K562 (cell line): Measurements from ENCODE around the gene ISG20L2. TPM values are rescaled to one million over a fixed set of nuclear protein-coding genes. Genes with fewer than 3 reads are reported as not detected.
A peak's percentile ranks its signal among the peaks of the same experiment; 100 is the strongest.

Experiments
- ATAC-seq: fragments of 200-7000 bp; cut with Tn5 transposase; 3 replicates; pipeline ENCODE4 v1.9.1; 2020; ENCODE audit warnings: moderate library complexity
- BruUV-seq: library from RNA; stranded (reverse); fragments of 400-500 nt; replicated peaks from 2 replicates; lab custom pipeline; 2021; lab: Mats Ljungman, UMichigan
- CTCF ChIA-PET: fragments of 300-600 bp; formaldehyde crosslinking; extraction: SDS; loops from one replicate; lab custom pipeline; 2021; ENCODE audit warnings: low intra/inter-chr PET ratio; lab: Yijun Ruan, JAX
- POLR2A ChIA-PET: fragments of 300-600, 350-650 bp; sonication (Branson Sonifier 250); formaldehyde crosslinking; extraction: SDS; loops from one replicate; lab custom pipeline; 2021; ENCODE audit warnings: antibody characterized with exemption, inconsistent platforms; lab: Yijun Ruan, JAX
- DNase-seq, 4 experiments: peaks; one replicate each; pipeline versions ENCODE4 v3.0.0 to v3.0.0-alpha.2; 2011 to 2018; ENCODE audit warnings: low spot score in 3 of 4, mixed read lengths in 3 of 4; ENCODE audit errors: extremely low read depth in 1 of 4
- FAIRE-seq: peaks from 2 replicates; lab custom pipeline; 2011; peaks lifted over from hg19 to GRCh38; lab: Jason Lieb, UNC
- H2AFZ ChIP-seq: 2 replicates; pipeline ENCODE4 v1.6.0; 2011; ENCODE audit warnings: low read depth, low read length, control low read depth, inconsistent platforms
- H3K27ac ChIP-seq: fragments of 200-600 bp; 3 replicates; pipeline ENCODE4 v1.8.0; 2011; ENCODE audit warnings: low read depth, mild to moderate bottlenecking, control low read depth, inconsistent platforms, low read length, moderate library complexity, mixed read lengths; ENCODE audit errors: extremely low read depth
- H3K27me3 ChIP-seq, 2 experiments: fragments of 300-600 bp in 1 of 2; 2 replicates in 1 of 2; 3 replicates in 1 of 2; pipeline versions ENCODE4 v1.6.0 to v1.8.0; 2011; ENCODE audit warnings: inconsistent platforms in 2 of 2, low read length in 2 of 2, mild to moderate bottlenecking in 1 of 2, mixed read lengths in 1 of 2, moderate library complexity in 1 of 2; ENCODE audit not compliant: control insufficient read depth in 2 of 2, insufficient read depth in 2 of 2
- H3K36me3 ChIP-seq: fragments of 300-600 bp; 3 replicates; pipeline ENCODE4 v1.8.0; 2011; ENCODE audit warnings: mild to moderate bottlenecking, low read length, inconsistent platforms; ENCODE audit not compliant: control insufficient read depth, insufficient read depth
- H3K4me1 ChIP-seq, 2 experiments: fragments of 200-600 bp in 1 of 2; replicated peaks in 1 of 2; 2 replicates in 1 of 2; 3 replicates in 1 of 2; pipeline versions ENCODE4 v1.5.1 to v1.8.0; 2011; ENCODE audit warnings: inconsistent platforms in 2 of 2, low read length in 2 of 2, mild to moderate bottlenecking in 1 of 2, mixed read lengths in 1 of 2, moderate library complexity in 1 of 2; ENCODE audit not compliant: control insufficient read depth in 2 of 2, insufficient read depth in 2 of 2
- H3K4me2 ChIP-seq: 2 replicates; pipeline ENCODE4 v1.6.1; 2011; ENCODE audit warnings: low read length, control low read depth, inconsistent platforms, mixed read lengths; ENCODE audit not compliant: insufficient read depth
- H3K4me3 ChIP-seq: fragments of 200-600 bp; sonication (generic), shearing (Covaris generic); 2 replicates; pipeline ENCODE4 v1.5.1; 2016; ENCODE audit warnings: control low read depth, inconsistent platforms
- H3K79me2 ChIP-seq: fragments of 200-600 bp; 3 replicates; pipeline ENCODE4 v1.8.0; 2011; ENCODE audit warnings: low read length, inconsistent platforms; ENCODE audit not compliant: control insufficient read depth, insufficient read depth
- H3K9ac ChIP-seq, 2 experiments: 2 replicates each; pipeline versions ENCODE4 v1.6.0 to v1.6.1; 2011; ENCODE audit warnings: low read depth in 2 of 2, low read length in 2 of 2, control low read depth in 1 of 2, inconsistent platforms in 1 of 2, mild to moderate bottlenecking in 1 of 2, mixed read lengths in 1 of 2; ENCODE audit not compliant: insufficient read depth in 1 of 2
- H3K9me1 ChIP-seq: one replicate; pipeline ENCODE4 v1.6.0; 2011; ENCODE audit warnings: inconsistent platforms, mild to moderate bottlenecking, low read length, moderate library complexity; ENCODE audit not compliant: control insufficient read depth, insufficient read depth
- H3K9me3 ChIP-seq: replicated peaks from 2 replicates; pipeline ENCODE4 v1.5.1; 2011; ENCODE audit warnings: low read depth, low read length, inconsistent platforms; ENCODE audit not compliant: control insufficient read depth, insufficient read depth
- H4K20me1 ChIP-seq: replicated peaks from 2 replicates; pipeline ENCODE4 v1.6.1; 2011; ENCODE audit warnings: low read length, inconsistent platforms, mixed read lengths; ENCODE audit not compliant: control insufficient read depth, insufficient read depth
- ARNT ChIP-seq, 2 experiments: fragments of 450-650 bp; IDR thresholded peaks; 2 replicates each; pipeline ENCODE4 v1.6.1; 2016; ENCODE audit warnings: mild to moderate bottlenecking in 1 of 2
- BRD9 ChIP-seq: fragments of 450-650 bp; IDR thresholded peaks from 2 replicates; pipeline ENCODE4 v1.6.1; 2018; ENCODE audit warnings: low read depth; ENCODE audit not compliant: partially characterized antibody
- DMBX1 ChIP-seq: fragments of 250-450 bp; sonication (Bioruptor Pico); IDR thresholded peaks from 2 replicates; pipeline ENCODE4 v1.8.0; 2022; ENCODE audit warnings: inconsistent platforms, mild to moderate bottlenecking, moderate library complexity, borderline replicate concordance
- MCM7 ChIP-seq, 2 experiments: fragments of 450-650 bp; IDR thresholded peaks; 2 replicates each; pipeline ENCODE4 v1.6.1; 2016 to 2018
- MTA1 ChIP-seq: fragments of 450-650 bp; IDR thresholded peaks from 2 replicates; pipeline ENCODE4 v1.6.1; 2017; ENCODE audit warnings: borderline replicate concordance
- PHF21A ChIP-seq: fragments of 450-650 bp; IDR thresholded peaks from 2 replicates; pipeline ENCODE4 v1.6.1; 2017; ENCODE audit warnings: low read depth, borderline replicate concordance
- RBFOX2 ChIP-seq: fragments of 200-400 bp; formaldehyde crosslinking; IDR thresholded peaks from 2 replicates; pipeline ENCODE4 v1.6.1; 2017; ENCODE audit warnings: low read depth, mild to moderate bottlenecking, low read length, moderate library complexity
- TBL1XR1 ChIP-seq, 2 experiments: IDR thresholded peaks; 2 replicates each; pipeline ENCODE4 v1.6.1; 2012; ENCODE audit warnings: improper control_type of control experiment in 2 of 2, low read length in 2 of 2, mild to moderate bottlenecking in 1 of 2
- YY1 ChIP-seq, 3 experiments: IDR thresholded peaks; 2 replicates each; pipeline ENCODE4 v1.6.1; 2011; ENCODE audit warnings: low read length in 2 of 3, mild to moderate bottlenecking in 2 of 3, moderate library complexity in 2 of 3, borderline replicate concordance in 1 of 3, control low read depth in 1 of 3, low read depth in 1 of 3; ENCODE audit not compliant: insufficient read depth in 3 of 3, insufficient replicate concordance in 2 of 3, control insufficient read depth in 1 of 3, insufficient read length in 1 of 3; ENCODE audit errors: extremely low read depth in 1 of 3
- ZFP30 ChIP-seq: fragments of 250-450 bp; sonication (Bioruptor Pico); IDR thresholded peaks from 2 replicates; pipeline ENCODE4 v1.8.0; 2022; ENCODE audit warnings: moderate library complexity, mild to moderate bottlenecking, inconsistent platforms, borderline replicate concordance
- ZNF41 ChIP-seq: fragments of 250-450 bp; sonication (Bioruptor Pico); conservative IDR thresholded peaks from 2 replicates; pipeline ENCODE4 v1.4.0; 2020; ENCODE audit warnings: mild to moderate bottlenecking
- WGBS: fragments of 100-300 bp; shearing (Covaris generic); methylation state at CpG from one replicate; pipeline ENCODE4 v1.1.6; 2016; ENCODE audit warnings: low coverage, mixed read lengths; ENCODE audit not compliant: insufficient coverage; ENCODE audit errors: missing lambda C conversion rate; 5-methylcytosine and 5-hydroxymethylcytosine counted together
- in situ Hi-C: fragments of 300-500 bp; cut with MboI; formaldehyde crosslinking; loops from 4 replicates; pipeline ENCODE4 v1.15.0; 2018; ENCODE audit warnings: inconsistent platforms, mixed read lengths
- intact Hi-C: fragments of 100-400 bp; cut with micrococcal nuclease; formaldehyde crosslinking; loops from 2 replicates; pipeline ENCODE4 v1.14.2; 2022
- polyA plus RNA-seq, 8 experiments: library from polyadenylated mRNA; depleted of rRNA in 4 of 8; stranded (reverse) in 5 of 8; unstranded in 3 of 8; fragments of >200 nt; fragmentation: Nextera tagmentation in 2 of 8; fragmentation: Illumina TruSeq in 1 of 8; extraction: Ambion mirVana in 2 of 8; extraction: Trizol in 1 of 8; gene quantifications; 2 replicates each; pipeline versions ENCODE4 v1.2.1 to v1.2.3, GENCODE V29; 2011 to 2014; ENCODE audit warnings: inconsistent platforms in 1 of 8, missing spikeins in 1 of 8
- total RNA-seq, 7 experiments: library from RNA; depleted of rRNA in 6 of 7; stranded (reverse); fragments of >200 nt in 6 of 7; fragmentation: Illumina TruSeq in 2 of 7; extraction: Trizol in 2 of 7; gene quantifications; 2 replicates each; pipeline versions ENCODE4 v1.2.1 to v1.2.3, GENCODE V29; 2011 to 2021; ENCODE audit warnings: low replicate concordance in 1 of 7
- TF ChIP-seq, protein P1 (sequence below): fragments of 450-650 bp; formaldehyde crosslinking; IDR thresholded peaks from 2 replicates; pipeline ENCODE4 v1.4.0; 2020; ENCODE audit warnings: mild to moderate bottlenecking, moderate library complexity

Gene ISG20L2
- total and polyA plus RNA-seq, 9 of the 15 experiments (the other 6 are each of a cell fraction or from before 2014, with no cell fraction given): 21.3 to 130 (median 50.3) TPM

GRCh38 chr1:156689035-156689952, 39.3 kb downstream of the ISG20L2 start:
- FAIRE-seq (peak; percentile 97), ATAC-seq (peak; percentile 81), DNase-seq (peak; percentile 87 to 90 (median 88))
- no TSS peak for BruUV-seq
- ChIA-PET POLR2A (interaction anchor here (0.6 to 5.9 kb wide), 25 partner anchors 9 to 487 kb away, joined by 3 to 60 read pairs (median 3); partner anchors contain the start of genes CRABP2, ISG20L2 and METTL25B), CTCF (interaction anchor here (0.6 to 6.6 kb wide), 12 partner anchors 11 to 232 kb away, joined by 3 to 143 read pairs (median 4); partner anchors contain the start of genes CRABP2, ISG20L2, METTL25B and NES)
- Histone ChIP-seq H3K36me3 (no peaks in the 10 kb centered on the region), H3K27me3 (0 out of 5 replicates have a peak, but pooled peaks cover 0 to 2% of the 10 kb centered on the region in 2 experiments), H4K20me1 (no peaks in the 10 kb centered on the region), H2AFZ (peak overlapping the region; percentile 98), H3K9ac (peak overlapping the region; percentile 68 to 89), H3K9me3 (no peaks in the 10 kb centered on the region), H3K4me3 (peak overlapping the region; percentile 32), H3K79me2 (0 out of 3 replicates have a peak, but pooled peaks cover 3% of the 10 kb centered on the region), H3K9me1 (no peaks in the 10 kb centered on the region), H3K4me2 (peak overlapping the region; percentile 86), H3K4me1 (peaks cover 45 to 54% of the 10 kb centered on the region in 2 experiments), H3K27ac (peak overlapping the region; percentile 21; the same call in 2 of the 3 replicates)
- WGBS: 1% methylated on average over 22 of the region's 23 CpGs
- in situ Hi-C loops: no loop called here
- intact Hi-C loops: loop anchor here (1.0 to 5.0 kb wide), 4 partner anchors 17 to 201 kb away; partner anchors contain the start of gene NTRK1
- TF ChIP-seq YY1 (IDR thresholded peaks at IDR 0.05; ENCODE audit: borderline replicate concordance in 1 of 3, control insufficient read depth in 1 of 3, extremely low read depth in 1 of 3, insufficient read depth in 3 of 3, insufficient read length in 1 of 3, insufficient replicate concordance in 2 of 3, low read depth in 1 of 3, low read length in 2 of 3) (no peak), TBL1XR1 (IDR thresholded peaks at IDR 0.05; ENCODE audit: low read length in 2 of 2) (0 out of 4 replicates have a peak, but pooled peaks of 1 of the 2 experiments have one; percentile 9), MCM7 (IDR thresholded peaks at IDR 0.05) (no peak), MTA1 (no peak), BRD9 (peak; percentile 66), ZNF41 (CRISPR knock-in tag) (no peak), ZFP30 (no peak), ARNT (IDR thresholded peaks at IDR 0.05) (peak in 1 of 2 experiments; percentile 21; a peak in 1 of 4 replicates), RBFOX2 (peak; percentile 66), PHF21A (peak; percentile 34; the same call in 1 of the 2 replicates), DMBX1 (no peak)
- TF ChIP-seq, protein P1, sequence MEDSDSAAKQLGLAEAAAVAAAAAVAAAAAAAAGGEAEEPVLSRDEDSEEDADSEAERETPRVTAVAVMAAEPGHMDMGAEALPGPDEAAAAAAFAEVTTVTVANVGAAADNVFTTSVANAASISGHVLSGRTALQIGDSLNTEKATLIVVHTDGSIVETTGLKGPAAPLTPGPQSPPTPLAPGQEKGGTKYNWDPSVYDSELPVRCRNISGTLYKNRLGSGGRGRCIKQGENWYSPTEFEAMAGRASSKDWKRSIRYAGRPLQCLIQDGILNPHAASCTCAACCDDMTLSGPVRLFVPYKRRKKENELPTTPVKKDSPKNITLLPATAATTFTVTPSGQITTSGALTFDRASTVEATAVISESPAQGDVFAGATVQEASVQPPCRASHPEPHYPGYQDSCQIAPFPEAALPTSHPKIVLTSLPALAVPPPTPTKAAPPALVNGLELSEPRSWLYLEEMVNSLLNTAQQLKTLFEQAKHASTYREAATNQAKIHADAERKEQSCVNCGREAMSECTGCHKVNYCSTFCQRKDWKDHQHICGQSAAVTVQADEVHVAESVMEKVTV (CRISPR knock-in tag): peak; percentile 92
